A673 (cell line): ENCODE results near the gene MKNK1. TPM values are rescaled to one million over a fixed set of nuclear protein-coding genes. Genes with fewer than 3 reads are reported as not detected.
"Not testable (repeated sequence)": the region's sequence is repeated elsewhere in the genome, so short reads cannot be mapped to it uniquely, and the experiment has no call there.

Experiments
- Bru-seq: library from RNA; stranded (reverse); fragments of 400-500 nt; gene quantifications from one replicate; lab custom pipeline; 2021; lab: Mats Ljungman, UMichigan
- BruChase-seq, 2 experiments: library from RNA; stranded (reverse); fragments of 400-500 nt; gene quantifications; one replicate each; lab custom pipeline; 2021; lab: Mats Ljungman, UMichigan
- BruUV-seq: library from RNA; stranded (reverse); fragments of 400-500 nt; replicated peaks from 2 replicates; lab custom pipeline; 2021; lab: Mats Ljungman, UMichigan
- CTCF ChIA-PET: fragments of 300-600 bp; sonication (Branson Sonifier 250); formaldehyde crosslinking; loops from one replicate; lab custom pipeline; 2022; ENCODE audit warnings: antibody characterized with exemption; lab: Charles Lee
- POLR2A ChIA-PET: fragments of 300-600 bp; sonication (Branson Sonifier 250); formaldehyde crosslinking; loops from one replicate; lab custom pipeline; 2022; ENCODE audit warnings: antibody characterized with exemption; ENCODE audit not compliant: low non-redundant PET; lab: Charles Lee
- DNase-seq: peaks from one replicate; pipeline ENCODE4 v3.0.0-alpha.2; 2015; ENCODE audit warnings: low spot score
- H3K27ac ChIP-seq: fragments of 200-600 bp; sonication (generic); 2 replicates; pipeline ENCODE4 v1.5.1; 2016; ENCODE audit warnings: mixed run types, low read depth, mild to moderate bottlenecking, mixed read lengths, antibody characterized with exemption, low read length; ENCODE audit not compliant: poor library complexity, severe bottlenecking
- H3K27me3 ChIP-seq: fragments of 200-600 bp; sonication (generic); replicated peaks from 2 replicates; pipeline ENCODE4 v1.6.1; 2017; ENCODE audit warnings: mixed run types, low read depth, mild to moderate bottlenecking, mixed read lengths, antibody characterized with exemption, low read length; ENCODE audit not compliant: insufficient read depth, poor library complexity
- H3K36me3 ChIP-seq: fragments of 200-600 bp; sonication (generic); 2 replicates; pipeline ENCODE4 v1.6.1; 2016; ENCODE audit warnings: mixed run types, mild to moderate bottlenecking, mixed read lengths, antibody characterized with exemption, low read length; ENCODE audit not compliant: insufficient read depth, poor library complexity, severe bottlenecking
- H3K4me1 ChIP-seq: fragments of 200-600 bp; sonication (generic); 2 replicates; pipeline ENCODE4 v1.6.1; 2017; ENCODE audit warnings: mixed run types, mild to moderate bottlenecking, mixed read lengths, antibody characterized with exemption, low read length; ENCODE audit not compliant: insufficient read depth, poor library complexity, severe bottlenecking
- H3K4me3 ChIP-seq: fragments of 200-600 bp; sonication (generic); 2 replicates; pipeline ENCODE4 v1.5.1; 2016; ENCODE audit warnings: low read depth, mixed run types, mild to moderate bottlenecking, mixed read lengths, low read length; ENCODE audit not compliant: poor library complexity, severe bottlenecking
- H3K9me3 ChIP-seq: fragments of 200-600 bp; sonication (generic); 2 replicates; pipeline ENCODE4 v1.6.1; 2016; ENCODE audit warnings: mixed run types, low read depth, mild to moderate bottlenecking, mixed read lengths, antibody characterized with exemption, low read length; ENCODE audit not compliant: poor library complexity, severe bottlenecking
- EZH2 ChIP-seq: fragments of 200-600 bp; sonication (generic); IDR thresholded peaks from 2 replicates; pipeline ENCODE4 v1.6.1; 2017; ENCODE audit warnings: borderline replicate concordance, low read depth, mild to moderate bottlenecking, mixed read lengths, antibody characterized with exemption, low read length; ENCODE audit not compliant: poor library complexity, severe bottlenecking
- intact Hi-C: fragments of 100-400 bp; cut with micrococcal nuclease; formaldehyde crosslinking; loops from one replicate; pipeline ENCODE4 v1.10.0; 2022; ENCODE audit not compliant: unreplicated experiment
- long read RNA-seq: library from polyadenylated mRNA; stranded (forward); transcript quantifications from one replicate; pipeline ENCODE4 v2.0.0, GENCODE V29; 2022
- total RNA-seq: library from RNA; stranded (reverse); gene quantifications from 2 replicates; pipeline ENCODE4 v1.2.3, GENCODE V29; 2021
- TF ChIP-seq, protein P1 (sequence below): fragments of 300-800, 200-600 bp; sonication (generic); conservative IDR thresholded peaks from 2 replicates; pipeline ENCODE4 v1.5.1; 2017; ENCODE audit warnings: low read depth, mild to moderate bottlenecking, antibody characterized with exemption, low read length, moderate library complexity, mixed read lengths

The MKNK1 gene
- total RNA-seq = 22.7 and 32.0 TPM in 2 replicates
- Bru-seq, nascent RNA = percentile 56 among the genes with signal in this experiment
- BruChase-seq, experiment 1, labeled RNA remaining after a 2-hour chase = percentile 60 among the genes with signal in this experiment
- percentile 62 among the genes with signal in this experiment for BruChase-seq, experiment 2, labeled RNA remaining after a 6-hour chase
- long read RNA-seq, transcript MKNK1-231 (13 exons, 2,686 nt) = major isoform, 5 of 29 reads
- long read RNA-seq, partial matches to known transcripts = 9 of 29 reads
- long read RNA-seq, other reads (novel, unspliced or antisense) = 11 of 29 reads

DNA sequence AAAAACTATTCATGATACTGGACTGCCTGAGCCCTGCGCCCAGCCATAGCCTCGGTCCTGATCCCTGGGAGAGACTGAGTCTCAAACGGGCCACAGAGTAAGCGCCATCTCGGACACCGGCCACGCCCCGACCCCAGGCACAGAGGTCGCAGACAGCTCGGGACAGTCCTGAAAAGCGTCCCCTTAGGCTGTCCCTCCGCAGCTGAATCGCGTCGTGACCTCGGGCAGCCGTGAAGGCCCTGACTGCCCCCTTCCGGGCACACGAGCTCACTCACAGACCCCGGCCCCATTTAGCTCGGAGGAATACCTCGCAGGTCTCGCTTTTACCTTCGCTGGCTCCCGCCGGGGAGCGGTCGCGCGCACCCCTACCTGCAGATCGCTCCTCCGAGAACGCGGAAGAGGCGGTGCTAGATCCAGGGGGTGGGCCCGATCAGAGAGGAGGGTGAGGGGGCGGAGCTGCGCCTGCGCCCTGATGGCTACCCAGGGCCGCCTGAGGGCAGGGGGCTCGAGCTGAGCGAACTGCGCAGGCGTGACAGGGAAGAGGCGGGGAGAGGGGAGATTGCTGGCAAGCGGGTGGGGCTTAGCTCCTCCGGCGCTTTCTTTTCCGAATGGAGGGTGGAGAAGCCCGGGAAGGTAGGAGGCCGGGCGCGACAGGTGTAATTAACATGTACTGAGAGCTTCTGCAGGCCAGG, at the start of gene MKNK1:
MKNK1 (minus strand) TSS at position 411 of the 692 bp plus-strand sequence. CDS start 20,941 bp downstream, outside the sequence.
- TF ChIP-seq EZH2 = no peak
- TF ChIP-seq, protein P1, sequence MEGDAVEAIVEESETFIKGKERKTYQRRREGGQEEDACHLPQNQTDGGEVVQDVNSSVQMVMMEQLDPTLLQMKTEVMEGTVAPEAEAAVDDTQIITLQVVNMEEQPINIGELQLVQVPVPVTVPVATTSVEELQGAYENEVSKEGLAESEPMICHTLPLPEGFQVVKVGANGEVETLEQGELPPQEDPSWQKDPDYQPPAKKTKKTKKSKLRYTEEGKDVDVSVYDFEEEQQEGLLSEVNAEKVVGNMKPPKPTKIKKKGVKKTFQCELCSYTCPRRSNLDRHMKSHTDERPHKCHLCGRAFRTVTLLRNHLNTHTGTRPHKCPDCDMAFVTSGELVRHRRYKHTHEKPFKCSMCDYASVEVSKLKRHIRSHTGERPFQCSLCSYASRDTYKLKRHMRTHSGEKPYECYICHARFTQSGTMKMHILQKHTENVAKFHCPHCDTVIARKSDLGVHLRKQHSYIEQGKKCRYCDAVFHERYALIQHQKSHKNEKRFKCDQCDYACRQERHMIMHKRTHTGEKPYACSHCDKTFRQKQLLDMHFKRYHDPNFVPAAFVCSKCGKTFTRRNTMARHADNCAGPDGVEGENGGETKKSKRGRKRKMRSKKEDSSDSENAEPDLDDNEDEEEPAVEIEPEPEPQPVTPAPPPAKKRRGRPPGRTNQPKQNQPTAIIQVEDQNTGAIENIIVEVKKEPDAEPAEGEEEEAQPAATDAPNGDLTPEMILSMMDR = no peak; the same call in 1 of the 2 replicates
- CTCF ChIA-PET = interaction anchor here (0.5 to 1.0 kb wide), 2 partner anchors 85 to 162 kb away, joined by 3 read pairs; no protein-coding TSS in a partner anchor
- Histone ChIP-seq H3K36me3 (no peaks in the 10 kb centered on the region), H3K4me1 (peaks cover 3% of the 10 kb centered on the region), H3K27ac (peak within 1 kb of the TSS; percentile 51), H3K27me3 (no peaks in the 10 kb centered on the region), H3K9me3 (no peaks in the 10 kb centered on the region), H3K4me3 (peak within 1 kb of the TSS; percentile 95)
- DNase-seq = peak; percentile 96
- intact Hi-C loops = no loop called here
- BruUV-seq = TSS peak; percentile 50
- POLR2A ChIA-PET = no interaction called here

GRCh38 chr1:46653405-46653958, 49.4 kb upstream of the MKNK1 start:
- no peaks in the 10 kb centered on the region for H3K27me3 ChIP-seq
- no peak for TF ChIP-seq EZH2
- TF ChIP-seq, protein P1 = no peak
- peaks cover 34% of the 10 kb centered on the region for H3K36me3 ChIP-seq
- no peak for DNase-seq
- no TSS peak for BruUV-seq
- intact Hi-C loops = no loop called here
- POLR2A ChIA-PET = no interaction called here
- H3K4me1 ChIP-seq = no peaks in the 10 kb centered on the region
- H3K9me3 ChIP-seq = peaks cover 14% of the 10 kb centered on the region
- no peak overlapping the region for H3K4me3 ChIP-seq
- CTCF ChIA-PET = no interaction called here
- no peak overlapping the region for H3K27ac ChIP-seq

- no TSS peak for BruUV-seq
- no peak overlapping the region for H3K4me3 ChIP-seq
- TF ChIP-seq EZH2 = no peak
- H3K27me3 ChIP-seq = no peaks in the 10 kb centered on the region
- ChIA-PET POLR2A (no interaction called here), CTCF (no interaction called here)
- H3K4me1 ChIP-seq = no peaks in the 10 kb centered on the region
- peaks cover 14% of the 10 kb centered on the region for H3K9me3 ChIP-seq
- H3K36me3 ChIP-seq = peaks cover 30% of the 10 kb centered on the region
- DNase-seq = no peak
- H3K27ac ChIP-seq = no peak overlapping the region
- intact Hi-C loops = no loop called here
These were observed 48.4 kb upstream of the MKNK1 start for GRCh38 chr1:46652321-46653100.

DNA sequence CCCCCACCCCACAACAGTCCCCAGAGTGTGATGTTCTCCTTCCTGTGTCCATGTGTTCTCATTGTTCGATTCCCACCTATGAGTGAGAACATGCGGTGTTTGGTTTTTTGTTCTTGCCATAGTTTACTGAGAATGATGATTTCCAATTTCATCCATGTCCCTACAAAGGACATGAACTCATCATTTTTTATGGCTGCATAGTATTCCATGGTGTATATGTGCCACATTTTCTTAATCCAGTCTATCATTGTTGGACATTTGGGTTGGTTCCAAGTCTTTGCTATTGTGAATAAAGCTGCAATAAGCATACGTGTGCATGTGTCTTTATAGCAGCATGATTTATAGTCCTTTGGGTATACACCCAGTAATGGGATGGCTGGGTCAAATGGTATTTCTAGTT, 47.1 kb upstream of the MKNK1 start:
- intact Hi-C loops, CTCF ChIA-PET, H3K4me1 ChIP-seq, H3K4me3 ChIP-seq, H3K27me3 ChIP-seq, DNase-seq, H3K27ac ChIP-seq, POLR2A ChIA-PET, BruUV-seq: not testable (repeated sequence)
- peaks cover 14% of the 10 kb centered on the region for H3K9me3 ChIP-seq
- peaks cover 21% of the 10 kb centered on the region for H3K36me3 ChIP-seq
